Measurements from ENCODE around the gene HMGA1.

GRCh38 chr6:34226066-34226465 lies 10.6 kb upstream of the HMGA1 start:
- TF ChIP-seq CTCF (IDR thresholded peaks at IDR 0.05; ENCODE audit: low read depth, low read length, poor library complexity, severe bottlenecking) (no peak), EZH2phosphoT487 (IDR thresholded peaks at IDR 0.05; ENCODE audit: borderline replicate concordance, low read length) (no peak)
